Measurements from ENCODE around the gene BCAS3.

BCAS3 gene

GRCh38 chr17:61130330-61130729 lies 452.7 kb downstream of the BCAS3 start:
- peaks cover 0 to 68% (median 33%) of the 10 kb centered on the region in 4 donors for H3K4me1 ChIP-seq
- no peaks in the 10 kb centered on the region for H3K36me3 ChIP-seq
- intact Hi-C loops (cut with DNase I; ENCODE audit: low total_unique reads) = no loop called here
- H3K27me3 ChIP-seq = no peaks in the 10 kb centered on the region
- H3K27ac ChIP-seq = no peak overlapping the region
- no peaks in the 10 kb centered on the region for H3K9me3 ChIP-seq
- no peak for DNase-seq
- no peak overlapping the region for H3K4me3 ChIP-seq
- TF ChIP-seq CTCF (IDR thresholded peaks at IDR 0.05) = no peak

- H3K27ac ChIP-seq = peak overlapping the region in 1 of 2 donors; percentile 63
- H3K27me3 ChIP-seq = no peaks in the 10 kb centered on the region
- no peak overlapping the region for H3K4me3 ChIP-seq
- peaks cover 0 to 67% (median 28%) of the 10 kb centered on the region in 4 donors for H3K4me1 ChIP-seq
- H3K36me3 ChIP-seq = no peaks in the 10 kb centered on the region
- intact Hi-C loops (cut with DNase I; ENCODE audit: low total_unique reads) = no loop called here
- TF ChIP-seq CTCF (IDR thresholded peaks at IDR 0.05) = no peak
- no peak for DNase-seq
- no peaks in the 10 kb centered on the region for H3K9me3 ChIP-seq
Measured at GRCh38 chr17:61131585-61131984, 453.9 kb downstream of the BCAS3 start.

- DNase-seq = no peak
- Histone ChIP-seq H3K4me1 (peaks cover 0 to 61% (median 25%) of the 10 kb centered on the region in 4 donors), H3K27ac (peak overlapping the region in 1 of 2 donors; percentile 63), H3K9me3 (no peaks in the 10 kb centered on the region), H3K27me3 (no peaks in the 10 kb centered on the region), H3K36me3 (no peaks in the 10 kb centered on the region), H3K4me3 (no peak overlapping the region)
- intact Hi-C loops (cut with DNase I; ENCODE audit: low total_unique reads) = no loop called here
- TF ChIP-seq CTCF (IDR thresholded peaks at IDR 0.05) = no peak
Measured at GRCh38 chr17:61132524-61132923, 454.9 kb downstream of the BCAS3 start.

GRCh38 chr17:61133853-61134252 lies 456.2 kb downstream of the BCAS3 start:
- TF ChIP-seq CTCF (IDR thresholded peaks at IDR 0.05) = no peak
- Histone ChIP-seq H3K27ac (peak overlapping the region in 1 of 2 donors; percentile 63), H3K9me3 (no peaks in the 10 kb centered on the region), H3K4me1 (peaks cover 0 to 57% (median 24%) of the 10 kb centered on the region in 4 donors), H3K27me3 (no peaks in the 10 kb centered on the region), H3K4me3 (no peak overlapping the region), H3K36me3 (no peaks in the 10 kb centered on the region)
- intact Hi-C loops (cut with DNase I; ENCODE audit: low total_unique reads) = no loop called here
- no peak for DNase-seq

GRCh38 chr17:61134551-61135235 lies 457.0 kb downstream of the BCAS3 start:
- Histone ChIP-seq H3K27ac (peak overlapping the region in 1 of 2 donors; percentile 32), H3K4me3 (peak overlapping the region; percentile 4 to 26)
- intact Hi-C loops (cut with DNase I; ENCODE audit: low total_unique reads) = no loop called here

More at GRCh38 chr17:61134551-61135235, 457.0 kb downstream of the BCAS3 start:
- Histone ChIP-seq H3K36me3 (no peaks in the 10 kb centered on the region), H3K27me3 (no peaks in the 10 kb centered on the region), H3K9me3 (no peaks in the 10 kb centered on the region), H3K4me1 (peaks cover 0 to 49% (median 18%) of the 10 kb centered on the region in 4 donors)
- no peak for DNase-seq
- TF ChIP-seq CTCF (IDR thresholded peaks at IDR 0.05) = no peak

Measured in tibial artery (tissue), 4 donors.